Panc1 (cell line): ENCODE measurements around the gene FBXO31.
A peak's percentile ranks its signal among the peaks of the same experiment; 100 is the strongest.

Experiments
- POLR2AphosphoS5 ChIP-seq: IDR thresholded peaks from 2 replicates; pipeline ENCODE4 v1.6.1; 2012; ENCODE audit warnings: mild to moderate bottlenecking, low read depth, low read length, moderate library complexity
- REST ChIP-seq, 2 experiments: IDR thresholded peaks; 2 replicates each; pipeline ENCODE4 v1.6.1; 2011 to 2012; ENCODE audit warnings: low read depth in 2 of 2, control low read depth in 1 of 2, low read length in 1 of 2, mild to moderate bottlenecking in 1 of 2, moderate library complexity in 1 of 2; ENCODE audit not compliant: insufficient read depth in 1 of 2
- TCF7L2 ChIP-seq: IDR thresholded peaks from 2 replicates; pipeline ENCODE4 v1.6.1; 2011; ENCODE audit warnings: mild to moderate bottlenecking, low read depth, low read length, inconsistent platforms
- TF ChIP-seq, protein P1 (sequence below): fragments of 450-650 bp; IDR thresholded peaks from 2 replicates; pipeline ENCODE4 v1.5.1; 2017; ENCODE audit warnings: mild to moderate bottlenecking

DNA sequence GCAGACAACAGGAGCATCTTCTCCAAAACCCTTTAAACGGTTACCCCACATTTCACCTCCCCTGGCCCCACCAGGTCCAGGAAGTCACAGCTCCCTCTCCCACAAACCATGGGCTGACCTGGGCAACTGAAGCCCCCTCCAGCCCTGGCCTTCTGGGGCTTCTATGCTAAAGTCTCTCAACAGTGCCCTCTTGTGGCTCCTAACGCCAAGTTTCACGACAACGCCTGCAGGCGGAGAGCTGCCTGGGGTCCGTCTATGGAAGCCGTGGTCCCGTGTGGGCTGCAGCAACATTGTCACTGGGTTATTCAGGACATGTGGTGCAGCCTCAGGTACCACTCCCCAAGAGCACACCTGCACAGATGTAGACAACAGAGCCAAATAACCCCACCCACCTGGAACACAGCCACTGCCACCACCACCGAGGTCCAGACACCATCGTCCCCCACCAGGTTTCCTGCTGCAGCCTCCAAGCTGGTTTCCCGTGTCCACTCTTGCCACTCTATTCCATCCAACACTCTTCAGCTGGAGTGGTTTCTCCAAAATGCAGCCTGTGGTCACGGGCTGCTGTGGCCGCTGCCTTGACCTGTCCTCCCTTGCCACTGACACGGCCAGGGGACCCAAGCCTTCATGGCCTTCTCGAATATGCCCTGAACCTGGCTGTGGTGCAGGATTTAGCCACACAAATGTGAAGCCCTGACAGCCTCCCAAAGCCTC is 85.5 kb downstream of the FBXO31 start:
- TF ChIP-seq TCF7L2: no peak
- TF ChIP-seq, protein P1, sequence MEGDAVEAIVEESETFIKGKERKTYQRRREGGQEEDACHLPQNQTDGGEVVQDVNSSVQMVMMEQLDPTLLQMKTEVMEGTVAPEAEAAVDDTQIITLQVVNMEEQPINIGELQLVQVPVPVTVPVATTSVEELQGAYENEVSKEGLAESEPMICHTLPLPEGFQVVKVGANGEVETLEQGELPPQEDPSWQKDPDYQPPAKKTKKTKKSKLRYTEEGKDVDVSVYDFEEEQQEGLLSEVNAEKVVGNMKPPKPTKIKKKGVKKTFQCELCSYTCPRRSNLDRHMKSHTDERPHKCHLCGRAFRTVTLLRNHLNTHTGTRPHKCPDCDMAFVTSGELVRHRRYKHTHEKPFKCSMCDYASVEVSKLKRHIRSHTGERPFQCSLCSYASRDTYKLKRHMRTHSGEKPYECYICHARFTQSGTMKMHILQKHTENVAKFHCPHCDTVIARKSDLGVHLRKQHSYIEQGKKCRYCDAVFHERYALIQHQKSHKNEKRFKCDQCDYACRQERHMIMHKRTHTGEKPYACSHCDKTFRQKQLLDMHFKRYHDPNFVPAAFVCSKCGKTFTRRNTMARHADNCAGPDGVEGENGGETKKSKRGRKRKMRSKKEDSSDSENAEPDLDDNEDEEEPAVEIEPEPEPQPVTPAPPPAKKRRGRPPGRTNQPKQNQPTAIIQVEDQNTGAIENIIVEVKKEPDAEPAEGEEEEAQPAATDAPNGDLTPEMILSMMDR: peak; percentile 76
- TF ChIP-seq REST (IDR thresholded peaks at IDR 0.05; ENCODE audit: insufficient read depth in 1 of 2, low read depth in 2 of 2, low read length in 1 of 2): no peak
- no peak for TF ChIP-seq POLR2AphosphoS5
